ENCODE measurements around the gene XPNPEP2.

- TF ChIP-seq, protein P1, sequence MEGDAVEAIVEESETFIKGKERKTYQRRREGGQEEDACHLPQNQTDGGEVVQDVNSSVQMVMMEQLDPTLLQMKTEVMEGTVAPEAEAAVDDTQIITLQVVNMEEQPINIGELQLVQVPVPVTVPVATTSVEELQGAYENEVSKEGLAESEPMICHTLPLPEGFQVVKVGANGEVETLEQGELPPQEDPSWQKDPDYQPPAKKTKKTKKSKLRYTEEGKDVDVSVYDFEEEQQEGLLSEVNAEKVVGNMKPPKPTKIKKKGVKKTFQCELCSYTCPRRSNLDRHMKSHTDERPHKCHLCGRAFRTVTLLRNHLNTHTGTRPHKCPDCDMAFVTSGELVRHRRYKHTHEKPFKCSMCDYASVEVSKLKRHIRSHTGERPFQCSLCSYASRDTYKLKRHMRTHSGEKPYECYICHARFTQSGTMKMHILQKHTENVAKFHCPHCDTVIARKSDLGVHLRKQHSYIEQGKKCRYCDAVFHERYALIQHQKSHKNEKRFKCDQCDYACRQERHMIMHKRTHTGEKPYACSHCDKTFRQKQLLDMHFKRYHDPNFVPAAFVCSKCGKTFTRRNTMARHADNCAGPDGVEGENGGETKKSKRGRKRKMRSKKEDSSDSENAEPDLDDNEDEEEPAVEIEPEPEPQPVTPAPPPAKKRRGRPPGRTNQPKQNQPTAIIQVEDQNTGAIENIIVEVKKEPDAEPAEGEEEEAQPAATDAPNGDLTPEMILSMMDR (IDR thresholded peaks at IDR 0.05; ENCODE audit: low read depth, low read length, poor library complexity, severe bottlenecking): no peak
- no peak for TF ChIP-seq EZH2phosphoT487 (IDR thresholded peaks at IDR 0.05; ENCODE audit: borderline replicate concordance, low read length)
Observed at GRCh38 chrX:129697204-129697829, 41.5 kb upstream of the XPNPEP2 start.
